ENCODE measurements around the gene RDH13. TPM values are rescaled to one million over a fixed set of nuclear protein-coding genes. Genes with fewer than 3 reads are reported as not detected.
"Not testable (repeated sequence)": the region's sequence is repeated elsewhere in the genome, so short reads cannot be mapped to it uniquely, and the experiment has no call there.

The RDH13 gene
- total RNA-seq, 1 donor from 2014 or later: 26.0 TPM

DNA sequence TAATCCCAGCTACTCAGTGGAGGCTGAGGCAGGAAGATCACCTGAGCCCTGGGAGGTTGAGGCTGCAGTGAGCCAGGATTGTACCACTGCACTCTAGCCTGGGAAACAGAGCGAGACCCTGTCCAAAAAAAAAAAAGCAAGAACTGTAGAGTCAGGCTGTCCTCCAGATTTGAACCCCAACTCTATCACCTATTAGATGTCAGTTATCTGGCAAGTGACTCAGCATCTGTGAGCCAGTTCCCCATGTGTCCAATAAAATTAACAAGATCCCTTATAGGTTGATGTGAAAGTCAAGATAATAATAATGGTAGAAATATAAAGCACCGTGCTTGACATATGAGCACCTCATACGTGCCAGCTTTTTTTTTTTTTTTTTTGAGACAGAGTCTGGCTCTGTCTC lies 46.9 kb downstream of the RDH13 start:
- ATAC-seq (no peak), DNase-seq (no peak)
- Histone ChIP-seq H3K4me3 (no peak overlapping the region), H3K27ac (no peak overlapping the region), H3K36me3 (no peaks in the 10 kb centered on the region), H3K9me3 (no peaks in the 10 kb centered on the region), H3K27me3 (ENCODE audit: low read depth) (no peaks in the 10 kb centered on the region), H3K4me1 (no peaks in the 10 kb centered on the region)
- TF ChIP-seq, protein P1, sequence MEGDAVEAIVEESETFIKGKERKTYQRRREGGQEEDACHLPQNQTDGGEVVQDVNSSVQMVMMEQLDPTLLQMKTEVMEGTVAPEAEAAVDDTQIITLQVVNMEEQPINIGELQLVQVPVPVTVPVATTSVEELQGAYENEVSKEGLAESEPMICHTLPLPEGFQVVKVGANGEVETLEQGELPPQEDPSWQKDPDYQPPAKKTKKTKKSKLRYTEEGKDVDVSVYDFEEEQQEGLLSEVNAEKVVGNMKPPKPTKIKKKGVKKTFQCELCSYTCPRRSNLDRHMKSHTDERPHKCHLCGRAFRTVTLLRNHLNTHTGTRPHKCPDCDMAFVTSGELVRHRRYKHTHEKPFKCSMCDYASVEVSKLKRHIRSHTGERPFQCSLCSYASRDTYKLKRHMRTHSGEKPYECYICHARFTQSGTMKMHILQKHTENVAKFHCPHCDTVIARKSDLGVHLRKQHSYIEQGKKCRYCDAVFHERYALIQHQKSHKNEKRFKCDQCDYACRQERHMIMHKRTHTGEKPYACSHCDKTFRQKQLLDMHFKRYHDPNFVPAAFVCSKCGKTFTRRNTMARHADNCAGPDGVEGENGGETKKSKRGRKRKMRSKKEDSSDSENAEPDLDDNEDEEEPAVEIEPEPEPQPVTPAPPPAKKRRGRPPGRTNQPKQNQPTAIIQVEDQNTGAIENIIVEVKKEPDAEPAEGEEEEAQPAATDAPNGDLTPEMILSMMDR (IDR thresholded peaks at IDR 0.05): no peak
- intact Hi-C loops (cut with DNase I): no loop called here

DNA sequence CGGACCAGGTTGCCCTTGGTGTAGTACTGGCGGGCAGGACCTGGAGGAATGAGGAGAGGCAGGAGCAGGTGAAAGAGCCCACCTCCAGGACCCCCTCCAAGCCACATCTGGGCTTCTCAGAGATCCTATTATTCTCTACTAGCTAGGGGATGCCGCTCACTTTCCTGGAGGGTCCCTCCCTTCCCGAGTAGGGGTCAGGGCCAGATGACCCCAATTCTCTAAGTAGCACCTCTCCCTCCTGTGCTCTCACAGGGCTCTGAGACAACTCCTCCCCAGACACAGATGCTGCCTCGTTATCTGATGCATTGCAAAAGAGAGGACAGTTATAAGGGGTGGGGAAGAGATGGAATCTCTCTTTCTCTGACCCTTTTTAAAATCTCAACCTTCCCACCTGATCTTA lies 47.8 kb downstream of the RDH13 start:
- no peaks in the 10 kb centered on the region for H3K27me3 ChIP-seq (ENCODE audit: low read depth)
- H3K9me3 ChIP-seq: no peaks in the 10 kb centered on the region
- ATAC-seq (peak in 1 of 2 donors; percentile 15), DNase-seq (no peak)
- H3K4me3 ChIP-seq: no peak overlapping the region
- peak overlapping the region; percentile 49 for H3K27ac ChIP-seq
- TF ChIP-seq, protein P1 (IDR thresholded peaks at IDR 0.05): no peak
- H3K4me1 ChIP-seq: no peaks in the 10 kb centered on the region
- H3K36me3 ChIP-seq: no peaks in the 10 kb centered on the region
- intact Hi-C loops (cut with DNase I): no loop called here

DNA sequence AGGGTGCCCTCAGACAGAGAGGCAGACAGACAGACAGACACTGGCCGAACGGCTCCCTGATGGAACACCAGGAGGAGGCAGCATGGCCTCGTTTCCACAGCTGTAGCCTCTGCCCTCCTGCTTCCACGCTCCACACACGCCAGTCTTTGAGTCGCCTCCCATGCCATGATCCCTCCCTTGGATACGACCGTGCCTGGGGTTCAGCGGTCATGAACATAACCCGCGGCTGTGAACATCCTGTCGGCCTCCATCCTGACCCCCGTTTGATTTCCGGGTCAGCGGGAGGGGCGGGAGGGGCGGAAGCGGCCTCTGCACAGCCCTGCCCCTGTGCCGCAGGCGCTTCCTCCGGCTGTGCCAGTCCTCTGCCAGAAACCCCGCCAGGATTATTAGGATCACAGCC lies 48.2 kb downstream of the RDH13 start:
- intact Hi-C loops (cut with DNase I): no loop called here
- Histone ChIP-seq H3K9me3 (no peaks in the 10 kb centered on the region), H3K36me3 (no peaks in the 10 kb centered on the region), H3K27ac (peak overlapping the region; percentile 49), H3K27me3 (ENCODE audit: low read depth) (no peaks in the 10 kb centered on the region), H3K4me3 (no peak overlapping the region), H3K4me1 (no peaks in the 10 kb centered on the region)
- peak; percentile 57 to 61 for ATAC-seq
- TF ChIP-seq, protein P1 (IDR thresholded peaks at IDR 0.05): no peak
- no peak for DNase-seq

DNA sequence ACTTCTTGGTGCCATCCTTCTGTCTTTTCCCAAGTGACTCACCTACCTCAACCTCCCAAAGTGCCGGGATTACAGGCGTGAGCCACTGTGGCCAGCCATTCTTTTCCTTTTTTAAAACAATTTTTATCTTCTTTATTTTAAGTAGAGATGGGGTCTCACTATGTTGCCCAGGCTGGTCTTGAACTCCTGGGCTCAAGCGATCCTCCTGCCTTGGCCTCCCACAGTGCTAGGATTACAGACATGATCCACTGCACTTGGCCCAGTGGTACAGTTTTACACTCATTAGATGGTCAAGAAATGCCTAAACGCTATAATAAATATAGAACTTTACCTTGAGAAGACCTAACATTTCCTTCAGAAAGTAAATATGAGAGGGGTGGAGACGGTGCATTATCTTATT lies 49.4 kb downstream of the RDH13 start:
- H3K27ac ChIP-seq: no peak overlapping the region
- TF ChIP-seq, protein P1 (IDR thresholded peaks at IDR 0.05): no peak
- H3K4me3 ChIP-seq: no peak overlapping the region
- no peaks in the 10 kb centered on the region for H3K9me3 ChIP-seq
- ATAC-seq: no peak
- H3K27me3 ChIP-seq (ENCODE audit: low read depth): no peaks in the 10 kb centered on the region
- intact Hi-C loops (cut with DNase I): no loop called here
- H3K4me1 ChIP-seq: no peaks in the 10 kb centered on the region
- no peaks in the 10 kb centered on the region for H3K36me3 ChIP-seq
- no peak for DNase-seq

DNA sequence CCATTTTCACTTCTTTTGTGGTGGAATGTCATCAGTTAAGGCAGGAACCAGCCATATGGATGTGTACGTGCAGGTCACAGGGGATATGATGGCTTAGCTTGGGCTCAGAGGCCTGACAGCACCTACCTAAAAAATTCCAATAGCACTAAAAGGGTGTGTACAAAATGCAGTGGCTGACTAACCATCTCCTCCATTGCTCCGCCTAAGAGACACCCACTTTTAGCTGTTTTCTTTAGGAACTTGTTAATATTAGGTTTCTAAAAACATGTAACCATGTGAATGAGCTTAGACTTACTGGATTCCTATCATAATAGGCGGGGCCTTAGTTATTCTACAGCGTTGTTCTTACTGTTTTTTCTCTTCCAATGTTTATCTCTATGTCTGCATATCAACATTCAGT lies 50.6 kb downstream of the RDH13 start:
- no peak overlapping the region for H3K27ac ChIP-seq
- no peaks in the 10 kb centered on the region for H3K9me3 ChIP-seq
- intact Hi-C loops (cut with DNase I): no loop called here
- no peaks in the 10 kb centered on the region for H3K27me3 ChIP-seq (ENCODE audit: low read depth)
- DNase-seq (no peak), ATAC-seq (no peak)
- H3K36me3 ChIP-seq: no peaks in the 10 kb centered on the region
- no peaks in the 10 kb centered on the region for H3K4me1 ChIP-seq
- TF ChIP-seq, protein P1 (IDR thresholded peaks at IDR 0.05): no peak
- no peak overlapping the region for H3K4me3 ChIP-seq

DNA sequence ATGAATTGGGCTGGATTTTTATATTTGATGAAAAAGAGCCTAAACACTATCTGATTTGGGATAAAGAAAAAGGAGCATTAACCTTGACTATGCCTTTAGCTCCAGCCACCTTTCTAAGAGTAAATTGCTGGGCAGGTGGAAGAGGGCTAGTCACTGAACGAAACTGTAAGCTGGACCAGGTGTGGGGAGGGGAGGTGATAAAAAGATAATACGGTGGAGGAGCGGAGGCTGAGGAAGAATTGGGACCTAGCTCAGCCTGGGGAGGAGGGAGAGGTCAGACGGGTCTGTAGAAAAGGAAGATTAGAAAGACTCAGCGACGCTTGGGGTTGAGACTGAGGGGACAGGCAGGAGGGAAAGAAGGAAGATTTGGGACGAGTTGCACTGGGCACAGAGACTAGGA lies 52.4 kb downstream of the RDH13 start:
- H3K4me3 ChIP-seq; H3K27me3 ChIP-seq (ENCODE audit: low read depth); DNase-seq; H3K27ac ChIP-seq; H3K4me1 ChIP-seq; ATAC-seq; H3K36me3 ChIP-seq; intact Hi-C loops (cut with DNase I); H3K9me3 ChIP-seq: not testable (repeated sequence)

DNA sequence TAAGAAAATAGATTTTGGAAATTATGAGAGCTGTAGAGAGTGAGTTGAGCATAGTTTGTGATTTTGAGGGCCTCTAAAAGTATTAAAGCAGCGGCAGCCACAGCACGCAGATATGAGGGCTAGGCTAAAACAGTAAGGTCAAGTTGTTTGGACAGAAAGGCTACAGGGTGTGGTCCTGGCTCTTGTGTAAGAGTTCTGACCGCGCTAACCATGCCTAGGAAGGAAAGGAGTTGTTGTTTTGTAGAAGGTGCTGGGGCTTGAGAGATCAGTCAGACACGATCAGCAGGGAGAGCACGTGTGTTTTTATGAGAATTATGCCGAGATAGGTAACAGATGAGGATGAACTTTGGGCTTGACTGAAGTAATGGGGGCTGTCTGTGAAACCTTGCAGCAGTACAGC lies 54.2 kb downstream of the RDH13 start:
- H3K9me3 ChIP-seq; H3K4me3 ChIP-seq; H3K4me1 ChIP-seq; H3K27ac ChIP-seq; intact Hi-C loops (cut with DNase I); H3K27me3 ChIP-seq (ENCODE audit: low read depth); DNase-seq; ATAC-seq; H3K36me3 ChIP-seq: not testable (repeated sequence)

DNA sequence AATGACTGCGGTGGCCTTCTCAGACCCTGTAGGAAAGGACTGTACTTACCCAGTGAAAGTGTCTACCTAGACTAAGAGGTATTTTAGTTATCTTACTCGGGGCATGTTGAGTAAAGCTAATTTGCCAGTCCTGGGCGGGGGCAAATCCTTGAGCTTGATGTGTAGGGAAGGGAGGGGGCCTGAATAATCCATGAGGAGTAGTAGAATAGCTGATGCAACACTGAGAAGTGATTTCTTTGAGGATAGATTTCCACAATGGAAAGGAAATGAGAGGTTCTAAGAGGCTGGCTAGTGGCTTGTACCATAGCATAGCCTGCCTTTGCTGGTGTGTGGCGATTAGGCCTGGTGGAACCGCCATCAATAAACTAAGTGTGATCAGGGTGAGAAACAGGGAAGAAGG lies 54.8 kb downstream of the RDH13 start:
- DNase-seq; H3K4me3 ChIP-seq; H3K4me1 ChIP-seq; intact Hi-C loops (cut with DNase I); H3K9me3 ChIP-seq; H3K27ac ChIP-seq; H3K36me3 ChIP-seq; ATAC-seq: not testable (repeated sequence)
- peaks cover 10% of the 10 kb centered on the region for H3K27me3 ChIP-seq (ENCODE audit: low read depth)

DNA sequence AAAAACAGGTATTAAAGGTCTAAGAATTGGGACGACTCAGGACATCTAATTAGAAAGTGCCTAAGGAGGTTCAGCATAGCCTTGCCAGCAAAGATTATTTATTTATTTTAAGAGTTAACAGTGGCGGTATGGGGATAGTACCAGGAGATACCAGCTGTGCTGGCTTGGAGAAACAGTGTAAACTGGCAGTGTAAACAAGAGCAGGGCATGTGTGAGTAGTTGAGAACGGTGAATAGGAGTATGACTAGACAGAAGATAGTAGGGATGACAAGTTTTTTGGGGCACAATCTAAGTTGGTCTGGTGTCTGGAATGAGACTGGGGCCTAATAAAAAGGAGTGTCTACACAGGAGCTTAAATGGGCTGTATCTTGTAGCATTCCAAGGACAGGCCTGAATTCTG lies 55.4 kb downstream of the RDH13 start:
- H3K27ac ChIP-seq; ATAC-seq; H3K9me3 ChIP-seq; H3K4me3 ChIP-seq; intact Hi-C loops (cut with DNase I); DNase-seq; H3K36me3 ChIP-seq; H3K4me1 ChIP-seq: not testable (repeated sequence)
- peaks cover 10% of the 10 kb centered on the region for H3K27me3 ChIP-seq (ENCODE audit: low read depth)

Data from lower lobe of right lung (tissue), 2 donors.